GM23338 (cell line): ENCODE results near the gene SDHA. TPM values are rescaled to one million over a fixed set of nuclear protein-coding genes. Genes with fewer than 3 reads are reported as not detected.

Source experiments
- NANOG ChIP-seq: IDR thresholded peaks from 2 replicates; pipeline ENCODE4 v1.6.1; 2016; ENCODE audit warnings: antibody characterized with exemption, borderline replicate concordance
- STAT1 ChIP-seq: IDR thresholded peaks from one replicate; pipeline ENCODE4 v1.6.1; 2016; ENCODE audit warnings: antibody characterized with exemption; ENCODE audit not compliant: unreplicated experiment
- ZNF114 ChIP-seq: fragments of 250-450 bp; sonication (Bioruptor Pico); IDR thresholded peaks from 2 replicates; pipeline ENCODE4 v1.5.0; 2020; ENCODE audit warnings: mild to moderate bottlenecking, moderate library complexity
- polyA plus RNA-seq: library from polyadenylated mRNA; unstranded; fragments of >200 nt; fragmentation: Nextera tagmentation; extraction: Ambion mirVana; gene quantifications from 2 replicates; pipeline ENCODE4 v1.2.1, GENCODE V29; 2016
- total RNA-seq: library from RNA; depleted of rRNA; stranded (reverse); fragments of >200 nt; shearing (Covaris generic); gene quantifications from 2 replicates; pipeline ENCODE4 v1.2.3, GENCODE V29; 2014
- TF ChIP-seq, protein P1 (sequence below): fragments of 250-450 bp; sonication (Bioruptor Pico); IDR thresholded peaks from 2 replicates; pipeline ENCODE4 v1.5.0; 2020; ENCODE audit warnings: mild to moderate bottlenecking, moderate library complexity
- TF ChIP-seq, protein P2 (sequence below): IDR thresholded peaks from 2 replicates; pipeline ENCODE4 v1.6.1; 2016; ENCODE audit warnings: antibody characterized with exemption
- TF ChIP-seq, protein P3 (sequence below), 2 experiments: fragments of 200-600 bp in 1 of 2; sonication (generic) in 1 of 2; conservative IDR thresholded peaks; 2 replicates each; pipeline versions ENCODE4 v1.5.1 to v1.6.1; 2016 to 2017; ENCODE audit warnings: antibody characterized with exemption in 2 of 2, low read depth in 2 of 2, mild to moderate bottlenecking in 2 of 2, moderate library complexity in 1 of 2

Gene SDHA
- total and polyA plus RNA-seq, 2 experiments from 2014 or later = 62.2 to 70.6 TPM

DNA sequence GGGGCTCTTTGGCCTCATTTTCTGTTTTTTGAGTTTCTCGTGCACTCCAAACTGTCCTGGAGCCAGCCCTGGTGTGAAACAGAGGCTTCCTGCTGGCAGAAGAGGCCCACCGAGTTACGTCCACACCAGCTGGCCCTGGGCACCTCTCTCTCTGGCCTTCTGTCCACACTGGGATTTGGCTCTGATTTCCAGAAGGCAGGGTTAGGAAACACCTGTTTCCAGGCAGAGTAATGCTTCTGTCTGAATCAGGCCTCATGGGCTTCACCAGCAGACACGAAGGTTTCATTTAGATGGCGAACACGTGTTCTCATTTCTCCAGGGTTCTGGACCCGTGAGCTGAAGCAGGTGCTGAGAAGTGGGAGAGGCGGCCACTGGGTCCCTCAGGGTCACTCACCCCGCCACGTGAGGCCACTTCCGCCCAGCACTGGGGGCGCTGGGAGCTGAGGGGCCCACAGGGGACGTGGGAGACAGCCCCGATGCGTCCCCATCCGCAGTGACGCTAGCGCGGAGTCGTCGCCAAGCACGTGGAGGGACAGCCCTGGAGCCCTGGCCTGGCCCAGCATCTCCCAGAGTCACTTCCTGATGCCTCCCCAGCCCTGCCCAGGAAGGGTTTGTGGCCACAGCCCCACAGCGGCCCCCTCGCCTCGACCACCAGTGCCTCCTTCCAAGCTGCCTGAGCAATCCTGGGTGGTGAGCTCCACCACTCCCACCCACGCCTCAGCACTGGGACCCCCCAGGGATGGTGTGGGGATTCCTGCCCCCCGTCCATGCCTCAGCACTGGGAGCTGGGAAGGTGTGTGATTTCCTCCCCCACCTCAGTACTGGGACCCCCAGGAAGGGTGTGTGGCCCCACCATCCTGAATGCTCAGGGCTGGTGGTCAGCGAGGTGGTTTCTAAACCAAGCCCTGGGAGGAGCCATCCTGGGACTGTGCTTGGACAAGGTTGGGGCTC is 31.8 kb upstream of the SDHA start (continued):
- TF ChIP-seq, protein P1, sequence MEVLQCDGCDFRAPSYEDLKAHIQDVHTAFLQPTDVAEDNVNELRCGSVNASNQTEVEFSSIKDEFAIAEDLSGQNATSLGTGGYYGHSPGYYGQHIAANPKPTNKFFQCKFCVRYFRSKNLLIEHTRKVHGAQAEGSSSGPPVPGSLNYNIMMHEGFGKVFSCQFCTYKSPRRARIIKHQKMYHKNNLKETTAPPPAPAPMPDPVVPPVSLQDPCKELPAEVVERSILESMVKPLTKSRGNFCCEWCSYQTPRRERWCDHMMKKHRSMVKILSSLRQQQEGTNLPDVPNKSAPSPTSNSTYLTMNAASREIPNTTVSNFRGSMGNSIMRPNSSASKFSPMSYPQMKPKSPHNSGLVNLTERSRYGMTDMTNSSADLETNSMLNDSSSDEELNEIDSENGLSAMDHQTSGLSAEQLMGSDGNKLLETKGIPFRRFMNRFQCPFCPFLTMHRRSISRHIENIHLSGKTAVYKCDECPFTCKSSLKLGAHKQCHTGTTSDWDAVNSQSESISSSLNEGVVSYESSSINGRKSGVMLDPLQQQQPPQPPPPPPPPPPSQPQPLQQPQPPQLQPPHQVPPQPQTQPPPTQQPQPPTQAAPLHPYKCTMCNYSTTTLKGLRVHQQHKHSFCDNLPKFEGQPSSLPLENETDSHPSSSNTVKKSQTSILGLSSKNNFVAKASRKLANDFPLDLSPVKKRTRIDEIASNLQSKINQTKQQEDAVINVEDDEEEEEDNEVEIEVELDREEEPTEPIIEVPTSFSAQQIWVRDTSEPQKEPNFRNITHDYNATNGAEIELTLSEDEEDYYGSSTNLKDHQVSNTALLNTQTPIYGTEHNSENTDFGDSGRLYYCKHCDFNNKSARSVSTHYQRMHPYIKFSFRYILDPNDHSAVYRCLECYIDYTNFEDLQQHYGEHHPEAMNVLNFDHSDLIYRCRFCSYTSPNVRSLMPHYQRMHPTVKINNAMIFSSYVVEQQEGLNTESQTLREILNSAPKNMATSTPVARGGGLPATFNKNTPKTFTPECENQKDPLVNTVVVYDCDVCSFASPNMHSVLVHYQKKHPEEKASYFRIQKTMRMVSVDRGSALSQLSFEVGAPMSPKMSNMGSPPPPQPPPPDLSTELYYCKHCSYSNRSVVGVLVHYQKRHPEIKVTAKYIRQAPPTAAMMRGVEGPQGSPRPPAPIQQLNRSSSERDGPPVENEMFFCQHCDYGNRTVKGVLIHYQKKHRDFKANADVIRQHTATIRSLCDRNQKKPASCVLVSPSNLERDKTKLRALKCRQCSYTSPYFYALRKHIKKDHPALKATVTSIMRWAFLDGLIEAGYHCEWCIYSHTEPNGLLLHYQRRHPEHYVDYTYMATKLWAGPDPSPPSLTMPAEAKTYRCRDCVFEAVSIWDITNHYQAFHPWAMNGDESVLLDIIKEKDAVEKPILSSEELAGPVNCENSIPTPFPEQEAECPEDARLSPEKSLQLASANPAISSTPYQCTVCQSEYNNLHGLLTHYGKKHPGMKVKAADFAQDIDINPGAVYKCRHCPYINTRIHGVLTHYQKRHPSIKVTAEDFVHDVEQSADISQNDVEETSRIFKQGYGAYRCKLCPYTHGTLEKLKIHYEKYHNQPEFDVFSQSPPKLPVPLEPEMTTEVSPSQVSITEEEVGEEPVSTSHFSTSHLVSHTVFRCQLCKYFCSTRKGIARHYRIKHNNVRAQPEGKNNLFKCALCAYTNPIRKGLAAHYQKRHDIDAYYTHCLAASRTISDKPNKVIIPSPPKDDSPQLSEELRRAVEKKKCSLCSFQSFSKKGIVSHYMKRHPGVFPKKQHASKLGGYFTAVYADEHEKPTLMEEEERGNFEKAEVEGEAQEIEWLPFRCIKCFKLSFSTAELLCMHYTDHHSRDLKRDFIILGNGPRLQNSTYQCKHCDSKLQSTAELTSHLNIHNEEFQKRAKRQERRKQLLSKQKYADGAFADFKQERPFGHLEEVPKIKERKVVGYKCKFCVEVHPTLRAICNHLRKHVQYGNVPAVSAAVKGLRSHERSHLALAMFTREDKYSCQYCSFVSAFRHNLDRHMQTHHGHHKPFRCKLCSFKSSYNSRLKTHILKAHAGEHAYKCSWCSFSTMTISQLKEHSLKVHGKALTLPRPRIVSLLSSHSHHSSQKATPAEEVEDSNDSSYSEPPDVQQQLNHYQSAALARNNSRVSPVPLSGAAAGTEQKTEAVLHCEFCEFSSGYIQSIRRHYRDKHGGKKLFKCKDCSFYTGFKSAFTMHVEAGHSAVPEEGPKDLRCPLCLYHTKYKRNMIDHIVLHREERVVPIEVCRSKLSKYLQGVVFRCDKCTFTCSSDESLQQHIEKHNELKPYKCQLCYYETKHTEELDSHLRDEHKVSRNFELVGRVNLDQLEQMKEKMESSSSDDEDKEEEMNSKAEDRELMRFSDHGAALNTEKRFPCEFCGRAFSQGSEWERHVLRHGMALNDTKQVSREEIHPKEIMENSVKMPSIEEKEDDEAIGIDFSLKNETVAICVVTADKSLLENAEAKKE (CRISPR knock-in tag) = no peak
- no peak for TF ChIP-seq ZNF114 (CRISPR knock-in tag)
- TF ChIP-seq, protein P2, sequence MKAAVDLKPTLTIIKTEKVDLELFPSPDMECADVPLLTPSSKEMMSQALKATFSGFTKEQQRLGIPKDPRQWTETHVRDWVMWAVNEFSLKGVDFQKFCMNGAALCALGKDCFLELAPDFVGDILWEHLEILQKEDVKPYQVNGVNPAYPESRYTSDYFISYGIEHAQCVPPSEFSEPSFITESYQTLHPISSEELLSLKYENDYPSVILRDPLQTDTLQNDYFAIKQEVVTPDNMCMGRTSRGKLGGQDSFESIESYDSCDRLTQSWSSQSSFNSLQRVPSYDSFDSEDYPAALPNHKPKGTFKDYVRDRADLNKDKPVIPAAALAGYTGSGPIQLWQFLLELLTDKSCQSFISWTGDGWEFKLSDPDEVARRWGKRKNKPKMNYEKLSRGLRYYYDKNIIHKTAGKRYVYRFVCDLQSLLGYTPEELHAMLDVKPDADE = no peak
- no peak for TF ChIP-seq NANOG
- no peak for TF ChIP-seq STAT1
- TF ChIP-seq, protein P3, sequence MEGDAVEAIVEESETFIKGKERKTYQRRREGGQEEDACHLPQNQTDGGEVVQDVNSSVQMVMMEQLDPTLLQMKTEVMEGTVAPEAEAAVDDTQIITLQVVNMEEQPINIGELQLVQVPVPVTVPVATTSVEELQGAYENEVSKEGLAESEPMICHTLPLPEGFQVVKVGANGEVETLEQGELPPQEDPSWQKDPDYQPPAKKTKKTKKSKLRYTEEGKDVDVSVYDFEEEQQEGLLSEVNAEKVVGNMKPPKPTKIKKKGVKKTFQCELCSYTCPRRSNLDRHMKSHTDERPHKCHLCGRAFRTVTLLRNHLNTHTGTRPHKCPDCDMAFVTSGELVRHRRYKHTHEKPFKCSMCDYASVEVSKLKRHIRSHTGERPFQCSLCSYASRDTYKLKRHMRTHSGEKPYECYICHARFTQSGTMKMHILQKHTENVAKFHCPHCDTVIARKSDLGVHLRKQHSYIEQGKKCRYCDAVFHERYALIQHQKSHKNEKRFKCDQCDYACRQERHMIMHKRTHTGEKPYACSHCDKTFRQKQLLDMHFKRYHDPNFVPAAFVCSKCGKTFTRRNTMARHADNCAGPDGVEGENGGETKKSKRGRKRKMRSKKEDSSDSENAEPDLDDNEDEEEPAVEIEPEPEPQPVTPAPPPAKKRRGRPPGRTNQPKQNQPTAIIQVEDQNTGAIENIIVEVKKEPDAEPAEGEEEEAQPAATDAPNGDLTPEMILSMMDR (conservative IDR thresholded peaks at IDR 0.05; ENCODE audit: low read depth in 2 of 2) = no peak
